HG02852 (cell line): ENCODE data around the gene LAPTM4A.

Experiments
- ATAC-seq: cut with Tn5 transposase; IDR thresholded peaks from one replicate; pipeline ENCODE4 v1.9.1; 2021; ENCODE audit warnings: mild to moderate bottlenecking, moderate library complexity; ENCODE audit not compliant: unreplicated experiment

The LAPTM4A gene

GRCh38 chr2:20025065-20025786 is 26.2 kb downstream of the LAPTM4A start:
- ATAC-seq, result no peak

GRCh38 chr2:20023688-20024087 is 27.7 kb downstream of the LAPTM4A start:
- ATAC-seq, result no peak

- ATAC-seq, result no peak
These were observed 29.9 kb downstream of the LAPTM4A start for GRCh38 chr2:20021405-20022009.

GRCh38 chr2:20019747-20020146 is 31.7 kb downstream of the LAPTM4A start:
- no peak for ATAC-seq

GRCh38 chr2:20018601-20019152 is 32.8 kb downstream of the LAPTM4A start:
- no peak for ATAC-seq

- ATAC-seq, result no peak
These were observed 35.1 kb downstream of the LAPTM4A start for GRCh38 chr2:20016346-20016745.

- no peak for ATAC-seq
These were observed 35.8 kb downstream of the LAPTM4A start for GRCh38 chr2:20015482-20016083.

- no peak for ATAC-seq
These were observed 38.1 kb downstream of the LAPTM4A start for GRCh38 chr2:20013126-20013849.

- no peak for ATAC-seq
These were observed 38.9 kb downstream of the LAPTM4A start, which contains the start of gene MATN3 for GRCh38 chr2:20012282-20013125. Gene MATN3, minus strand, starts transcription at chr2:20012668. Its CDS starts 37 bp downstream, at chr2:20012631.

- ATAC-seq, result no peak
These were observed 39.5 kb downstream of the LAPTM4A start for GRCh38 chr2:20012032-20012281.

- ATAC-seq, result no peak
These were observed 40.0 kb downstream of the LAPTM4A start for GRCh38 chr2:20011276-20012031.

- ATAC-seq, result no peak
These were observed 42.7 kb downstream of the LAPTM4A start for GRCh38 chr2:20008703-20009102.

- ATAC-seq, result no peak
These were observed 45.4 kb downstream of the LAPTM4A start for GRCh38 chr2:20005891-20006470.

GRCh38 chr2:20005067-20005627 is 46.3 kb downstream of the LAPTM4A start:
- ATAC-seq, result no peak

- ATAC-seq, result no peak
These were observed 50.0 kb downstream of the LAPTM4A start for GRCh38 chr2:20001361-20001863.

- no peak for ATAC-seq
These were observed 57.7 kb downstream of the LAPTM4A start for GRCh38 chr2:19993731-19994130.

- no peak for ATAC-seq
These were observed 59.5 kb downstream of the LAPTM4A start for GRCh38 chr2:19991895-19992294.

GRCh38 chr2:19990416-19990728 is 61.1 kb downstream of the LAPTM4A start:
- no peak for ATAC-seq
